B cell (primary cell): ENCODE data around the gene ANKRD29. TPM values are rescaled to one million over a fixed set of nuclear protein-coding genes. Genes with fewer than 3 reads are reported as not detected.

ENCODE experiments used
- ATAC-seq: fragments of 200-7000 bp; cut with Tn5 transposase; one replicate; pipeline ENCODE4 v1.10.0; 2021; ENCODE audit warnings: low read depth, mild to moderate bottlenecking, moderate number of reproducible peaks, moderate library complexity
- CTCF ChIA-PET: fragments of 350-600 bp; sonication (Branson Sonifier 250); formaldehyde crosslinking; loops from one replicate; lab custom pipeline; 2021; ENCODE audit warnings: antibody characterized with exemption, inconsistent platforms; lab: Charles Lee
- POLR2A ChIA-PET: fragments of 350-600 bp; sonication (Branson Sonifier 250); formaldehyde crosslinking; loops from one replicate; lab custom pipeline; 2021; ENCODE audit warnings: antibody characterized with exemption; lab: Charles Lee
- DNase-seq: peaks from one replicate; pipeline ENCODE4 v3.0.0; 2013
- H2AFZ ChIP-seq: 2 replicates; pipeline ENCODE4 v1.6.1; 2012; ENCODE audit warnings: mild to moderate bottlenecking, low read depth, low read length; ENCODE audit not compliant: insufficient read depth, poor library complexity, severe bottlenecking
- H3K27ac ChIP-seq, 2 donors: 1 replicate in 1 of 2; 2 replicates in 1 of 2; pipeline ENCODE4 v1.5.1; 2012 to 2013; ENCODE audit warnings: low read length in 2 of 2, mild to moderate bottlenecking in 2 of 2, moderate library complexity in 1 of 2
- H3K27me3 ChIP-seq, 4 experiments: fragments of 200-600 bp in 1 of 4; sonication (generic) in 1 of 4; replicated peaks in 1 of 4; 1 replicate in 2 of 4; 2 replicates in 2 of 4; pipeline versions ENCODE4 v1.6.1 to v1.7.0; 2013 to 2016; ENCODE audit warnings: low read length in 3 of 4, mild to moderate bottlenecking in 2 of 4, mixed read lengths in 1 of 4, moderate library complexity in 1 of 4; ENCODE audit not compliant: insufficient read depth in 4 of 4, control insufficient read depth in 3 of 4; ENCODE audit errors: control extremely low read depth in 1 of 4
- H3K36me3 ChIP-seq, 2 experiments: replicated peaks in 1 of 2; 1 replicate in 1 of 2; 2 replicates in 1 of 2; pipeline versions ENCODE4 v1.6.1 to v1.7.1; 2013; ENCODE audit warnings: low read length in 1 of 2; ENCODE audit not compliant: insufficient read depth in 2 of 2, control insufficient read depth in 1 of 2; ENCODE audit errors: control extremely low read depth in 1 of 2, extremely low read depth in 1 of 2
- H3K4me1 ChIP-seq, 2 donors: fragments of 200-600 bp in 1 of 2; sonication (generic) in 1 of 2; 1 replicate in 1 of 2; 2 replicates in 1 of 2; pipeline versions ENCODE4 v1.5.1 to v1.6.1; 2013 to 2017; ENCODE audit warnings: low read length in 2 of 2; ENCODE audit not compliant: control insufficient read depth in 2 of 2, insufficient read depth in 2 of 2
- H3K4me2 ChIP-seq: replicated peaks from 2 replicates; pipeline ENCODE3; 2012; ENCODE audit warnings: mild to moderate bottlenecking, low read depth, low read length; ENCODE audit not compliant: poor library complexity, severe bottlenecking
- H3K4me3 ChIP-seq, 5 experiments: fragments of 200-600 bp in 1 of 5; sonication (generic) in 1 of 5; 1 replicate in 3 of 5; 2 replicates in 2 of 5; pipeline versions ENCODE4 v1.5.1 to v1.7.0; 2011 to 2016; ENCODE audit warnings: low read length in 4 of 5, mild to moderate bottlenecking in 4 of 5, low read depth in 2 of 5, control low read depth in 1 of 5, moderate library complexity in 1 of 5; ENCODE audit not compliant: insufficient read depth in 1 of 5; ENCODE audit errors: control extremely low read depth in 1 of 5, extremely low read depth in 1 of 5
- H3K79me2 ChIP-seq: fragments of 200-600 bp; sonication (generic); one replicate; pipeline ENCODE4 v1.6.0; 2016; ENCODE audit warnings: low read length; ENCODE audit not compliant: control insufficient read depth, insufficient read depth
- H3K9ac ChIP-seq: fragments of 200-600 bp; sonication (generic); 2 replicates; pipeline ENCODE4 v1.6.1; 2017; ENCODE audit warnings: mild to moderate bottlenecking, low read length, moderate library complexity
- H3K9me3 ChIP-seq, 3 donors: one replicate each; pipeline versions ENCODE4 v1.6.1 to v1.7.1; 2013; ENCODE audit warnings: low read length in 2 of 3; ENCODE audit not compliant: control insufficient read depth in 2 of 3, insufficient read depth in 1 of 3; ENCODE audit errors: control extremely low read depth in 1 of 3
- H4K20me1 ChIP-seq: 2 replicates; pipeline ENCODE4 v1.6.0; 2012; ENCODE audit warnings: mild to moderate bottlenecking, low read length; ENCODE audit not compliant: insufficient read depth, control insufficient read depth, poor library complexity, severe bottlenecking
- H3K27ac Mint-ChIP-seq: one replicate; pipeline ENCODE4 v1.8.0; 2021; ENCODE audit warnings: mixed read lengths
- H3K27me3 Mint-ChIP-seq: one replicate; pipeline ENCODE4 v1.8.0; 2021; ENCODE audit warnings: mixed read lengths
- H3K4me1 Mint-ChIP-seq: one replicate; pipeline ENCODE4 v1.8.0; 2021; ENCODE audit warnings: mixed read lengths
- H3K4me3 Mint-ChIP-seq: one replicate; pipeline ENCODE4 v1.8.0; 2021; ENCODE audit warnings: mixed read lengths
- H3K9me3 Mint-ChIP-seq: one replicate; pipeline ENCODE4 v1.8.0; 2022; ENCODE audit warnings: mixed read lengths; ENCODE audit not compliant: insufficient read depth
- CTCF ChIP-seq: fragments of 200-600 bp; IDR thresholded peaks from one replicate; pipeline ENCODE4 v1.8.0; 2022; ENCODE audit warnings: antibody characterized with exemption, mild to moderate bottlenecking
- EZH2 ChIP-seq: IDR thresholded peaks from 2 replicates; pipeline ENCODE4 v1.6.1; 2012; ENCODE audit warnings: borderline replicate concordance, low read depth, mild to moderate bottlenecking, moderate library complexity, low read length; ENCODE audit not compliant: insufficient read depth, poor library complexity, severe bottlenecking
- WGBS: methylation state at CpG from one replicate; pipeline ENCODE4 v1.1.5; 2013; ENCODE audit warnings: missing lambda C conversion rate; ENCODE audit not compliant: insufficient coverage; 5-methylcytosine and 5-hydroxymethylcytosine counted together
- intact Hi-C: fragments of 100-400 bp; cut with micrococcal nuclease; formaldehyde crosslinking; loops from one replicate; pipeline ENCODE4 v1.10.0; 2022
- polyA plus RNA-seq: library from polyadenylated mRNA; depleted of rRNA; stranded (reverse); fragments of >200 nt; gene quantifications from 2 replicates; pipeline ENCODE4 v1.2.3, GENCODE V29; 2012
- total RNA-seq, 2 donors: library from RNA; stranded (reverse); fragments of 120-200 nt in 1 of 2; gene quantifications; 1 replicate in 1 of 2; 2 replicates in 1 of 2; pipeline versions ENCODE4 v1.2.3 to v1.2.4, GENCODE V29; 2013 to 2022

Gene ANKRD29
- total and polyA plus RNA-seq, 2 donors (not counting 1 experiment from before 2014, with no cell fraction given), result not detected

- CTCF ChIA-PET, result interaction anchor here (1.2 to 6.7 kb wide), 2 partner anchors 75 to 328 kb away, joined by 4 to 56 read pairs; no protein-coding TSS in a partner anchor
- Histone ChIP-seq H3K9me3 (no peaks in the 10 kb centered on the region), H3K4me2 (no peak overlapping the region), H3K36me3 (no peaks in the 10 kb centered on the region), H2AFZ (no peak overlapping the region), H3K27me3 (no peaks in the 10 kb centered on the region), H3K27ac (no peak overlapping the region), H3K9ac (no peak overlapping the region), H3K4me1 (peaks cover 5 to 7% of the 10 kb centered on the region in 2 donors), H3K4me3 (no peak overlapping the region), H3K79me2 (peaks cover 3% of the 10 kb centered on the region), H4K20me1 (no peaks in the 10 kb centered on the region)
- no peak for ATAC-seq
- WGBS, result 0% methylated on average over 1 of the region's 1 CpG
- intact Hi-C loops, result no loop called here
- no peak for DNase-seq
- peaks cover 8% of the 10 kb centered on the region for H3K4me1 Mint-ChIP-seq
- no peak overlapping the region for H3K27ac Mint-ChIP-seq
- no peaks in the 10 kb centered on the region for H3K9me3 Mint-ChIP-seq
- H3K4me3 Mint-ChIP-seq, result no peak overlapping the region
- POLR2A ChIA-PET, result no interaction called here
- no peak for TF ChIP-seq CTCF
- no peak for TF ChIP-seq EZH2
- H3K27me3 Mint-ChIP-seq, result no peaks in the 10 kb centered on the region
Observed at GRCh38 chr18:23591011-23591410, 71.7 kb downstream of the ANKRD29 start.

- no peaks in the 10 kb centered on the region for H3K27me3 Mint-ChIP-seq
- CTCF ChIA-PET, result interaction anchor here (1.7 to 6.7 kb wide), 3 partner anchors 48 to 90 kb away, joined by 4 to 56 read pairs (median 6); no protein-coding TSS in a partner anchor
- Histone ChIP-seq H2AFZ (no peak overlapping the region), H3K36me3 (no peaks in the 10 kb centered on the region), H3K27ac (no peak overlapping the region), H3K9me3 (no peaks in the 10 kb centered on the region), H3K4me1 (peaks cover 13 to 21% of the 10 kb centered on the region in 2 donors), H3K4me2 (no peak overlapping the region), H3K9ac (no peak overlapping the region), H3K79me2 (peaks cover 21% of the 10 kb centered on the region), H4K20me1 (no peaks in the 10 kb centered on the region), H3K27me3 (no peaks in the 10 kb centered on the region), H3K4me3 (no peak overlapping the region)
- 100% methylated on average over 9 of the region's 11 CpGs for WGBS
- no peaks in the 10 kb centered on the region for H3K9me3 Mint-ChIP-seq
- peaks cover 15% of the 10 kb centered on the region for H3K4me1 Mint-ChIP-seq
- intact Hi-C loops, result loop anchor here (5.0 to 10.0 kb wide), 4 partner anchors 152 to 452 kb away; partner anchors contain the start of genes CABLES1 and TTC39C
- ATAC-seq (no peak), DNase-seq (no peak)
- POLR2A ChIA-PET, result interaction anchor here (0.6 kb wide), 1 partner anchor 25 kb away, joined by 3 read pairs; no protein-coding TSS in a partner anchor
- no peak overlapping the region for H3K4me3 Mint-ChIP-seq
- no peak overlapping the region for H3K27ac Mint-ChIP-seq
- TF ChIP-seq EZH2 (no peak), CTCF (no peak)
Observed at GRCh38 chr18:23588836-23589560, 73.7 kb downstream of the ANKRD29 start.
